ENCODE data around the gene NPC1L1. TPM values are rescaled to one million over a fixed set of nuclear protein-coding genes. Genes with fewer than 3 reads are reported as not detected.
"Not testable (repeated sequence)": the region's sequence is repeated elsewhere in the genome, so short reads cannot be mapped to it uniquely, and the experiment has no call there.

The NPC1L1 gene
- polyA plus RNA-seq, 3 donors, result 0.04 TPM; not detected in 2

DNA sequence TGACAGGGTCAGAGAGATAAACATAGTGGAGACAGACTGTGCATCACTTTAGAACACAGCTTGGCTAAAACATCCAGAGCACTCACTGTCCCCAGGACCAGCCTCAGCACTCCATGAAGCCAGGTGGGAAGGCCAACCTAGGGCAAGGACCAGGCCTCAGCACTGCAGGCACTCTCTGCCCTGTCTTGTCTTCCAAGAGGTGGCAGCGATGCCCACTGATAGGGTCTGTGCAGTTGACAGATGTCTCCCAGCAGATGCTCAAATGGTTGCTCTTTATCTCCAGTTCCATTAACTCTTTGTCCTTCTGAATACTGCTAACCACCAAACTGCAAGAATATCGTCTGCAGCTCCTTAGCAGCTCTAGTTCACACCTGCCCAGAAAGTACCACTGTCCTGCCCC is 23.5 kb upstream of the NPC1L1 start:
- H2AFZ ChIP-seq (ENCODE audit: insufficient read depth, low read depth, low read length, poor library complexity, severe bottlenecking), result no peak overlapping the region
- no peaks in the 10 kb centered on the region for H3K27me3 ChIP-seq (ENCODE audit: control insufficient read depth in 2 of 2, insufficient read depth in 2 of 2, low read length in 2 of 2)
- Mint-ChIP-seq H3K27ac (peak overlapping the region in 2 of 7 donors; percentile 16 to 54), H3K4me3 (no peak overlapping the region), H3K9me3 (peaks cover 0 to 3% (median 0%) of the 10 kb centered on the region in 7 donors), H3K36me3 (peaks cover 50 to 61% of the 10 kb centered on the region in 2 donors), H3K27me3 (ENCODE audit: low read depth in 3 of 3) (peaks cover 1 to 5% (median 2%) of the 10 kb centered on the region in 3 donors), H3K4me1 (peaks cover 11% of the 10 kb centered on the region)
- intact Hi-C loops (cut with micrococcal nuclease), result no loop called here
- DNase-seq, result no peak
- H3K79me2 ChIP-seq (ENCODE audit: insufficient read depth, low read length), result no peaks in the 10 kb centered on the region
- H3K4me1 ChIP-seq (ENCODE audit: control insufficient read depth in 1 of 2, insufficient read depth in 2 of 2, low read length in 2 of 2), result no peaks in the 10 kb centered on the region
- WGBS (ENCODE audit: insufficient coverage), result 100% methylated on average over 1 of the region's 2 CpGs
- H3K4me2 ChIP-seq (replicated peaks; ENCODE audit: extremely low read depth, low read length, poor library complexity, severe bottlenecking), result no peak overlapping the region
- TF ChIP-seq, protein P1, sequence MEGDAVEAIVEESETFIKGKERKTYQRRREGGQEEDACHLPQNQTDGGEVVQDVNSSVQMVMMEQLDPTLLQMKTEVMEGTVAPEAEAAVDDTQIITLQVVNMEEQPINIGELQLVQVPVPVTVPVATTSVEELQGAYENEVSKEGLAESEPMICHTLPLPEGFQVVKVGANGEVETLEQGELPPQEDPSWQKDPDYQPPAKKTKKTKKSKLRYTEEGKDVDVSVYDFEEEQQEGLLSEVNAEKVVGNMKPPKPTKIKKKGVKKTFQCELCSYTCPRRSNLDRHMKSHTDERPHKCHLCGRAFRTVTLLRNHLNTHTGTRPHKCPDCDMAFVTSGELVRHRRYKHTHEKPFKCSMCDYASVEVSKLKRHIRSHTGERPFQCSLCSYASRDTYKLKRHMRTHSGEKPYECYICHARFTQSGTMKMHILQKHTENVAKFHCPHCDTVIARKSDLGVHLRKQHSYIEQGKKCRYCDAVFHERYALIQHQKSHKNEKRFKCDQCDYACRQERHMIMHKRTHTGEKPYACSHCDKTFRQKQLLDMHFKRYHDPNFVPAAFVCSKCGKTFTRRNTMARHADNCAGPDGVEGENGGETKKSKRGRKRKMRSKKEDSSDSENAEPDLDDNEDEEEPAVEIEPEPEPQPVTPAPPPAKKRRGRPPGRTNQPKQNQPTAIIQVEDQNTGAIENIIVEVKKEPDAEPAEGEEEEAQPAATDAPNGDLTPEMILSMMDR (IDR thresholded peaks at IDR 0.05), result no peak
- no peaks in the 10 kb centered on the region for H3K9me3 ChIP-seq (replicated peaks in 1 of 2; ENCODE audit: control insufficient read depth in 1 of 2, insufficient read depth in 1 of 2, low read length in 2 of 2)
- H4K20me1 ChIP-seq (ENCODE audit: insufficient read depth, low read length), result peaks cover 16% of the 10 kb centered on the region
- H3K9ac ChIP-seq (ENCODE audit: insufficient read depth, low read length, poor library complexity, severe bottlenecking), result no peak overlapping the region
- no peak overlapping the region for H3K4me3 ChIP-seq (replicated peaks in 1 of 3; ENCODE audit: low read depth in 2 of 3, low read length in 3 of 3)
- peaks cover 49 to 62% of the 10 kb centered on the region in 2 donors for H3K36me3 ChIP-seq (replicated peaks in 1 of 2; ENCODE audit: control insufficient read depth in 1 of 2, insufficient read depth in 2 of 2, low read length in 2 of 2)
- H3K27ac ChIP-seq (ENCODE audit: low read depth in 1 of 2, low read length in 2 of 2), result no peak overlapping the region

DNA sequence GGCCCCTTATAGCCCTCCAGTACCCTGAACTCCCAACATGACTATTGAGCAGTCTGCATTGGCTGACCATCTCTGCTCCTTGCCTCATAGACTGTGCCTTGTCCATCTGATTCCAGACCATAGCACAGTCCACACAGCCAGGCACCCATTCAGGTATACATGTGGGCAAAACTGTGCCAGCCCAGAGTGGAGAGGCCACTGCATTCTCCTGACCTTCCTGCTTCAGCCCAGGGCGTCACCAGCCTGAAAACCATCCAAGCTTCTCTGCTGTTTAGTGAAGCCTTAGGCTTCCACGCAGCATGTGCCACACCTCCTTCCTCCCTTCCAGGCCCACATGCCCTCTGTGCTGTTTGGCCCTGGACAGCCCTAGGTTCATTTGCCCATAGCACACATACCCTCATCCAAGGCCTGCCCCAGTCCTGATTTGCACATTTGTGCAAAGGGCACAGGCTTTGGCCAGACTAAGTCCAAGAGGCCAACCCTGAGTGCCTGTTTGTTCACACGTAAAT is 22.1 kb upstream of the NPC1L1 start:
- Histone ChIP-seq H3K4me1 (ENCODE audit: control insufficient read depth in 1 of 2, insufficient read depth in 2 of 2, low read length in 2 of 2) (no peaks in the 10 kb centered on the region), H3K27ac (ENCODE audit: low read depth in 1 of 2, low read length in 2 of 2) (no peak overlapping the region), H3K9me3 (replicated peaks in 1 of 2; ENCODE audit: control insufficient read depth in 1 of 2, insufficient read depth in 1 of 2, low read length in 2 of 2) (no peaks in the 10 kb centered on the region), H3K36me3 (replicated peaks in 1 of 2; ENCODE audit: control insufficient read depth in 1 of 2, insufficient read depth in 2 of 2, low read length in 2 of 2) (peaks cover 35 to 48% of the 10 kb centered on the region in 2 donors), H3K4me2 (replicated peaks; ENCODE audit: extremely low read depth, low read length, poor library complexity, severe bottlenecking) (no peak overlapping the region), H3K4me3 (replicated peaks in 1 of 3; ENCODE audit: low read depth in 2 of 3, low read length in 3 of 3) (no peak overlapping the region), H4K20me1 (ENCODE audit: insufficient read depth, low read length) (peaks cover 16% of the 10 kb centered on the region), H3K79me2 (ENCODE audit: insufficient read depth, low read length) (no peaks in the 10 kb centered on the region), H3K27me3 (ENCODE audit: control insufficient read depth in 2 of 2, insufficient read depth in 2 of 2, low read length in 2 of 2) (no peaks in the 10 kb centered on the region), H2AFZ (ENCODE audit: insufficient read depth, low read depth, low read length, poor library complexity, severe bottlenecking) (no peak overlapping the region), H3K9ac (ENCODE audit: insufficient read depth, low read length, poor library complexity, severe bottlenecking) (no peak overlapping the region)
- Mint-ChIP-seq H3K9me3 (peaks cover 0 to under 1% (median 0%) of the 10 kb centered on the region in 7 donors), H3K4me1 (peaks cover 11% of the 10 kb centered on the region), H3K36me3 (peaks cover 37 to 47% of the 10 kb centered on the region in 2 donors), H3K27me3 (ENCODE audit: low read depth in 3 of 3) (peaks cover 1 to 5% (median 4%) of the 10 kb centered on the region in 3 donors), H3K27ac (peak overlapping the region in 1 of 7 donors; percentile 32), H3K4me3 (no peak overlapping the region)
- 97% methylated on average over 3 of the region's 3 CpGs for WGBS (ENCODE audit: insufficient coverage)
- TF ChIP-seq, protein P1 (IDR thresholded peaks at IDR 0.05), result no peak
- DNase-seq, result no peak
- intact Hi-C loops (cut with micrococcal nuclease), result no loop called here

DNA sequence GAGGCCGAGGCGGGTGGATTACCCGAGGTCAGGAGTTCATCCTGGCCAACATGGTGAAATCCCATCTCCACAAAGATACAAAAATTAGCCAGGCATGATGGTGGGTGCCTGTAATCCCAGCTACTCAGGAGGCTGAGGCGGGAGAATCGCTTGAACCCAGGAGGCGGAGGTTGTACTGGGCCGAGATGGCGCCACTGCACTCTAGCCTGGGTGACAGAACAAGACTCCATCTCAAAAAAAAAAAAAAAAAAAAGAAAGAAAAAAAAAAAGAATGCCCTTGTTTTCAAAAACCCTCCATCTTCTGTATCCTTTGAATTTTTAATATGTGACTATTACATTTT is 21.5 kb upstream of the NPC1L1 start:
- H2AFZ ChIP-seq (ENCODE audit: insufficient read depth, low read depth, low read length, poor library complexity, severe bottlenecking); H3K27ac ChIP-seq (ENCODE audit: low read depth in 1 of 2, low read length in 2 of 2); H3K4me3 Mint-ChIP-seq; H3K79me2 ChIP-seq (ENCODE audit: insufficient read depth, low read length); H3K9me3 ChIP-seq (replicated peaks in 1 of 2; ENCODE audit: control insufficient read depth in 1 of 2, insufficient read depth in 1 of 2, low read length in 2 of 2); intact Hi-C loops (cut with micrococcal nuclease); DNase-seq; H3K4me1 ChIP-seq (ENCODE audit: control insufficient read depth in 1 of 2, insufficient read depth in 2 of 2, low read length in 2 of 2); H3K4me2 ChIP-seq (replicated peaks; ENCODE audit: extremely low read depth, low read length, poor library complexity, severe bottlenecking); H3K27me3 Mint-ChIP-seq (ENCODE audit: low read depth in 3 of 3); H3K27ac Mint-ChIP-seq; H3K9me3 Mint-ChIP-seq; H3K27me3 ChIP-seq (ENCODE audit: control insufficient read depth in 2 of 2, insufficient read depth in 2 of 2, low read length in 2 of 2); H3K4me3 ChIP-seq (replicated peaks in 1 of 3; ENCODE audit: low read depth in 2 of 3, low read length in 3 of 3); H3K9ac ChIP-seq (ENCODE audit: insufficient read depth, low read length, poor library complexity, severe bottlenecking): not testable (repeated sequence)
- Mint-ChIP-seq H3K36me3 (peaks cover 31 to 41% of the 10 kb centered on the region in 2 donors), H3K4me1 (peaks cover 11% of the 10 kb centered on the region)
- WGBS (ENCODE audit: insufficient coverage), result no CpG with 5 or more reads among the region's 8 CpGs
- Histone ChIP-seq H3K36me3 (replicated peaks in 1 of 2; ENCODE audit: control insufficient read depth in 1 of 2, insufficient read depth in 2 of 2, low read length in 2 of 2) (peaks cover 29 to 42% of the 10 kb centered on the region in 2 donors), H4K20me1 (ENCODE audit: insufficient read depth, low read length) (peaks cover 16% of the 10 kb centered on the region)

Data from CD14-positive monocyte (primary cell).